ENCODE results near the gene ZNF19.
A peak's percentile ranks its signal among the peaks of the same experiment; 100 is the strongest.

Gene ZNF19

GRCh38 chr16:71484006-71484893 lies 4.9 kb downstream of the ZNF19 start:
- DNase-seq = peak; percentile 61 to 79

GRCh38 chr16:71482569-71482968 lies 6.6 kb downstream of the ZNF19 start:
- no peak for DNase-seq

GRCh38 chr16:71480956-71481355 lies 8.2 kb downstream of the ZNF19 start:
- DNase-seq = no peak

GRCh38 chr16:71479420-71479819 lies 9.7 kb downstream of the ZNF19 start:
- DNase-seq = no peak

- no peak for DNase-seq
Measured at GRCh38 chr16:71476457-71477124, 12.5 kb downstream of the ZNF19 start.

GRCh38 chr16:71474864-71475263 lies 14.3 kb downstream of the ZNF19 start:
- DNase-seq = no peak

- no peak for DNase-seq
Measured at GRCh38 chr16:71473891-71474290, 15.2 kb downstream of the ZNF19 start.

GRCh38 chr16:71472931-71473330 lies 16.2 kb downstream of the ZNF19 start:
- no peak for DNase-seq

GRCh38 chr16:71472051-71472450 lies 17.1 kb downstream of the ZNF19 start:
- DNase-seq = no peak

- DNase-seq = peak in 1 of 2 experiments; percentile 27
Measured at GRCh38 chr16:71467810-71468209, 21.3 kb downstream of the ZNF19 start.

- DNase-seq = no peak
Measured at GRCh38 chr16:71464231-71464630, 24.9 kb downstream of the ZNF19 start.

- DNase-seq = peak; percentile 72 to 77
Measured at GRCh38 chr16:71461686-71462648, 27.2 kb downstream of the ZNF19 start, which contains the start of gene ZNF23. Gene ZNF23, minus strand, starts transcription at chr16:71462247. Its CDS starts 5,451 bp downstream, at chr16:71456796.

- no peak for DNase-seq
Measured at GRCh38 chr16:71460941-71461340, 28.2 kb downstream of the ZNF19 start.

GRCh38 chr16:71460236-71460635 lies 28.9 kb downstream of the ZNF19 start:
- DNase-seq = no peak

GRCh38 chr16:71459510-71459909 lies 29.6 kb downstream of the ZNF19 start:
- no peak for DNase-seq

GRCh38 chr16:71456801-71457200 lies 32.3 kb downstream of the ZNF19 start:
- DNase-seq = no peak

- DNase-seq = no peak
Measured at GRCh38 chr16:71453036-71453435, 36.1 kb downstream of the ZNF19 start.

- DNase-seq = no peak
Measured at GRCh38 chr16:71449020-71449419, 40.1 kb downstream of the ZNF19 start.

- no peak for DNase-seq
Measured at GRCh38 chr16:71448274-71448866, 40.8 kb downstream of the ZNF19 start.

- no peak for DNase-seq
Measured at GRCh38 chr16:71443714-71444113, 45.4 kb downstream of the ZNF19 start.

GRCh38 chr16:71442051-71442440 lies 47.1 kb downstream of the ZNF19 start, which contains the start of gene TLE7:
Gene TLE7, minus strand, starts transcription at chr16:71442054. Its CDS starts 8,730 bp downstream, at chr16:71433324.
- DNase-seq = no peak

GRCh38 chr16:71441348-71442050 lies 47.6 kb downstream of the ZNF19 start:
- peak; percentile 7 to 28 for DNase-seq
